ENCODE data around the gene STX1A.
"Not testable (repeated sequence)": the region's sequence is repeated elsewhere in the genome, so short reads cannot be mapped to it uniquely, and the experiment has no call there.

DNA sequence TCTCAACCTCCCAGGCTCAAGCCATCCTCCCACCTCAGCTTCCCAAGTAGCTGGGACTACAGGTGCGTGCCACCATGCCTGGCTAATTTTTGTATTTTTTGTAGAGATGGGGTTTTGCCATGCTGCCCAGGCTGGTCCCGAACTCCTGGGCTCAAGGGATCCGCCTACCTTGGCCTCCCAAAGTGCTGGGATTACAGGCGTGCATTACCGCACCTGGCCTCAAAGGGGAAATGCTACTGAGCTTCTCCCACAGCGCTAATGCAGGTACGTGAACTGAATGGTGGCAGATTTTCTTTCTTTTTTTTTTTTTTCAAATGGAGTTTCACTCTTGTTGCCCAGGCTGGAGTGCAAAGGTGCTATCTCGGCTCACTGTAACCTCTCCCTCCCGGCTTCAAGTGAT lies 43.4 kb downstream of the STX1A start:
- TF ChIP-seq, protein P1, sequence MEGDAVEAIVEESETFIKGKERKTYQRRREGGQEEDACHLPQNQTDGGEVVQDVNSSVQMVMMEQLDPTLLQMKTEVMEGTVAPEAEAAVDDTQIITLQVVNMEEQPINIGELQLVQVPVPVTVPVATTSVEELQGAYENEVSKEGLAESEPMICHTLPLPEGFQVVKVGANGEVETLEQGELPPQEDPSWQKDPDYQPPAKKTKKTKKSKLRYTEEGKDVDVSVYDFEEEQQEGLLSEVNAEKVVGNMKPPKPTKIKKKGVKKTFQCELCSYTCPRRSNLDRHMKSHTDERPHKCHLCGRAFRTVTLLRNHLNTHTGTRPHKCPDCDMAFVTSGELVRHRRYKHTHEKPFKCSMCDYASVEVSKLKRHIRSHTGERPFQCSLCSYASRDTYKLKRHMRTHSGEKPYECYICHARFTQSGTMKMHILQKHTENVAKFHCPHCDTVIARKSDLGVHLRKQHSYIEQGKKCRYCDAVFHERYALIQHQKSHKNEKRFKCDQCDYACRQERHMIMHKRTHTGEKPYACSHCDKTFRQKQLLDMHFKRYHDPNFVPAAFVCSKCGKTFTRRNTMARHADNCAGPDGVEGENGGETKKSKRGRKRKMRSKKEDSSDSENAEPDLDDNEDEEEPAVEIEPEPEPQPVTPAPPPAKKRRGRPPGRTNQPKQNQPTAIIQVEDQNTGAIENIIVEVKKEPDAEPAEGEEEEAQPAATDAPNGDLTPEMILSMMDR (IDR thresholded peaks at IDR 0.05), result peak; percentile 11; the same call in 1 of the 2 replicates
- not testable (repeated sequence) for TF ChIP-seq ZFX (IDR thresholded peaks at IDR 0.05; ENCODE audit: borderline replicate concordance)
